ENCODE measurements around the gene BRF1.
A peak's percentile ranks its signal among the peaks of the same experiment; 100 is the strongest.

BRF1 gene

DNA sequence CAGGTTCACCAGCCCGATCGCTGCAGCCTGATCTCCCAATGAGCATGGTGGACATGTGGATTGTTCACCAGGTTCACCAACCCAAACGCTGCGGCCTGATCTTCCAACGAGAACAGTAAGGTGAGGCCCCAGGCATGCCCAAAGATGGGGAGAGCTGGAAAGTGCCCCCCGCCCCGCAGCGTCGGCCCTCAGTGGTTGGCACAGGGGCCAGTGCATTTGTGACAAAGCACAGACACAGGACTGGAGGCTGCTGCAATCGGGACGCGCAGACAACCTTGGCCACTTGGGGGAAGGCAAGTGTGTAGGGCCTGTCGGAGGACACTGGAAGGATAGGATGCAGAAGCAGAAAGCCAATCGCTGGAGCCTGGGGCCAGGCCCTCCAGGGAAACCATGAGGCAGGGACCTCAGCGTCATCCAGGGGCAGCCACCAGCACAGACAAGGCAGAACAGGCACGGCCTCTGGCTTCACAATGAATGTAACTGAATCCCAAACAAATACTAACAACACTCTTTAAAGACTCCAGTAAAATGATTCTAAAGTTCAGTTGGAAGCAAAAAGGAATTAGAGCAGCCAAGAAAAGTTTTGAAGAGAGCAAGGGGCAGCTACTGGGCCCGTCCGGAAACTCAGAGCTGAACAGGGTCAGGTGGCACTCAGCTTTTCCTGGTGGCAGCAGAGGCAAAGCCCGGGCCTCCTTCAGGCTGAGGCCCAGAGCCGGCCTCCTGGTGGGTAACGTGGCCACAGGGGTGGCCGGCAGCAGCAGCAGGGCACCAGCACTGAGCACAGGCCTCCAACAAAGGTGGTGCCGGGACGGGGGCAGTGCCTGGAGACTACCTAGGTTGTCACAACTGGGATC, 13.3 kb downstream of the BRF1 start:
- H3K27ac ChIP-seq = peak overlapping the region; percentile 9; the same call in 1 of the 2 replicates
- POLR2A ChIA-PET (ENCODE audit: low non-redundant PET) = no interaction called here
- CTCF ChIA-PET = no interaction called here
- DNase-seq (ENCODE audit: low spot score) = no peak
- TF ChIP-seq, protein P1, sequence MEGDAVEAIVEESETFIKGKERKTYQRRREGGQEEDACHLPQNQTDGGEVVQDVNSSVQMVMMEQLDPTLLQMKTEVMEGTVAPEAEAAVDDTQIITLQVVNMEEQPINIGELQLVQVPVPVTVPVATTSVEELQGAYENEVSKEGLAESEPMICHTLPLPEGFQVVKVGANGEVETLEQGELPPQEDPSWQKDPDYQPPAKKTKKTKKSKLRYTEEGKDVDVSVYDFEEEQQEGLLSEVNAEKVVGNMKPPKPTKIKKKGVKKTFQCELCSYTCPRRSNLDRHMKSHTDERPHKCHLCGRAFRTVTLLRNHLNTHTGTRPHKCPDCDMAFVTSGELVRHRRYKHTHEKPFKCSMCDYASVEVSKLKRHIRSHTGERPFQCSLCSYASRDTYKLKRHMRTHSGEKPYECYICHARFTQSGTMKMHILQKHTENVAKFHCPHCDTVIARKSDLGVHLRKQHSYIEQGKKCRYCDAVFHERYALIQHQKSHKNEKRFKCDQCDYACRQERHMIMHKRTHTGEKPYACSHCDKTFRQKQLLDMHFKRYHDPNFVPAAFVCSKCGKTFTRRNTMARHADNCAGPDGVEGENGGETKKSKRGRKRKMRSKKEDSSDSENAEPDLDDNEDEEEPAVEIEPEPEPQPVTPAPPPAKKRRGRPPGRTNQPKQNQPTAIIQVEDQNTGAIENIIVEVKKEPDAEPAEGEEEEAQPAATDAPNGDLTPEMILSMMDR (conservative IDR thresholded peaks at IDR 0.05; ENCODE audit: low read depth) = no peak

DNA sequence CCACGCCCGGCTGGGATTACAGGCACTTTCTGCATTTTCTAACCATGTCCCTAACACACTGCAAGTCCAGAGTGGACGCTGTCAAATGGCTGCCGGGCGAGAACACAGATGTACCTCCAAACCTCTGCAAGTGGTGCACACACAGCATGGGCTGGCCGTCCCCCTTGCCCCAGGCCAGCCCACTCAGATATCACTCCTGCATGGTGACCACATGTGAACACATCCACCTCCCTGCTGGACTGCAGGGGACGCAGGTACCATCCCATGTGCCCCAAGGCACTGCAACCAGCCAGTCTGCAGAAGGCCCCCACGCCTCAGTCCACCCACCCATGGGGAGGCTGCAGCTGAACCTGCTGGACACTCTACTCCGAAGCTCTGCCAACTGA, 14.0 kb downstream of the BRF1 start:
- H3K27ac ChIP-seq = no peak overlapping the region
- POLR2A ChIA-PET (ENCODE audit: low non-redundant PET) = no interaction called here
- DNase-seq (ENCODE audit: low spot score) = no peak
- TF ChIP-seq, protein P1 (conservative IDR thresholded peaks at IDR 0.05; ENCODE audit: low read depth) = no peak
- CTCF ChIA-PET = no interaction called here

DNA sequence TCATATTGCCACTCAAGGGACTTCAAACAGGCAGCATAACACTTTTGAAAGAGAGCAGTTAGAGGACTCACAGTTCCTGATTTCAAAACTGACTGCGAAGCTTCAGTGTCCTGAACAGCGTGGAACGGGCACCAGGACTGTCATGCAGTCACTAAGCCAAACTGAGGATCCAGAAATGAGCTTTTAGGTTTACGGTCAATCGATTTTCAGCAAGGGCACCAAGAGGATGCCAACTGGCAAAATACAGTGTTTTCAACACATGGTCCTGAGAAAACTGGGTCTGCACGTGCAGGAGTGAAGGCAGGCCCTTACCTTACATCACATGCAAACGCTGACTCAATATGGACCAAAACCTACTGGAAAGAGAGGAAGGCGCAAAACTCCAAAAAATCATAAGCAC, 15.6 kb downstream of the BRF1 start:
- TF ChIP-seq, protein P1 (conservative IDR thresholded peaks at IDR 0.05; ENCODE audit: low read depth) = no peak
- DNase-seq (ENCODE audit: low spot score) = no peak
- ChIA-PET CTCF (interaction anchor here (0.6 kb wide), 1 partner anchor 11 kb away, joined by 4 read pairs; no protein-coding TSS in a partner anchor), POLR2A (ENCODE audit: low non-redundant PET) (no interaction called here)
- H3K27ac ChIP-seq = no peak overlapping the region

DNA sequence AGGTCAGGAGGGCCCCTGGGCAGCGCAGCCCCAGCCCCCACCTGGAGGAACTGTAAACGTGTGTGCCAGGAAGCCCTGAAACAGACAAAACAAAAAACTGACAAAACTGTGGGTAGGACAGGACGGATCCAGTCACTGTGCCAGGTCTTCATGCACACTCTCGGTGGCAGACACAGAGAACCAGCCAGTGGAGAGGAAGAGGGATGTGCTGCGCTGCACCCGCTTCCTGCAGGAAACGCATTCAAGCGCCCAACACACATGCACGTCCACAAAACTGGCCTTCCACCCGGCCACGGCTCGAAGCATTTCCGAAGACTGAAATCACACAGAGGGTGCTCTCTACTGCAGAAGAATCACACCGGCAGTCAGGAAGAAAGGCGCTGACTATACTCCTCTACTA, 16.9 kb downstream of the BRF1 start:
- DNase-seq (ENCODE audit: low spot score) = no peak
- TF ChIP-seq, protein P1 (conservative IDR thresholded peaks at IDR 0.05; ENCODE audit: low read depth) = no peak
- no peak overlapping the region for H3K27ac ChIP-seq
- ChIA-PET CTCF (no interaction called here), POLR2A (ENCODE audit: low non-redundant PET) (no interaction called here)

DNA sequence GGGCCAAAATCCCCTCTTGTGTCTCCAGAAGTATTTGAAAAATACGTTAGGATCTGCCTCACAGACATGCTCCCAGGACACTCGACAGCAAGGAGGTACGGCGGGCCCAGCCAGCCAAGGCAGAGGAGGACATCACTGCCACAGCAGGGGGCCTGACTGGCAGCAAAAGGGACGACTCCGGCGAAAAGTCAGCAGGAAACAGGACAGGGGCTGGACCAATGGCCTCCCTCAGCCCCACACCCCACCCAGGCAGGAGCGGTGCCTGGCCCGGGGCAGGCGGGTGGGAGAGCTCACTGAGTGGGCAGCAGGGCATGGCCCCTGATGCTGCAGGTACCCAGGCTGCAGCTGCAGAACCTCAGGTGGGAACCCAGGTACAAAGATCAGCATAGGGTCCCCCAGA, 17.8 kb downstream of the BRF1 start:
- TF ChIP-seq, protein P1 (conservative IDR thresholded peaks at IDR 0.05; ENCODE audit: low read depth) = no peak
- ChIA-PET POLR2A (ENCODE audit: low non-redundant PET) (no interaction called here), CTCF (interaction anchor here (0.6 to 1.3 kb wide), 3 partner anchors 11 to 111 kb away, joined by 3 to 8 read pairs (median 3); no protein-coding TSS in a partner anchor)
- no peak overlapping the region for H3K27ac ChIP-seq
- DNase-seq (ENCODE audit: low spot score) = no peak

DNA sequence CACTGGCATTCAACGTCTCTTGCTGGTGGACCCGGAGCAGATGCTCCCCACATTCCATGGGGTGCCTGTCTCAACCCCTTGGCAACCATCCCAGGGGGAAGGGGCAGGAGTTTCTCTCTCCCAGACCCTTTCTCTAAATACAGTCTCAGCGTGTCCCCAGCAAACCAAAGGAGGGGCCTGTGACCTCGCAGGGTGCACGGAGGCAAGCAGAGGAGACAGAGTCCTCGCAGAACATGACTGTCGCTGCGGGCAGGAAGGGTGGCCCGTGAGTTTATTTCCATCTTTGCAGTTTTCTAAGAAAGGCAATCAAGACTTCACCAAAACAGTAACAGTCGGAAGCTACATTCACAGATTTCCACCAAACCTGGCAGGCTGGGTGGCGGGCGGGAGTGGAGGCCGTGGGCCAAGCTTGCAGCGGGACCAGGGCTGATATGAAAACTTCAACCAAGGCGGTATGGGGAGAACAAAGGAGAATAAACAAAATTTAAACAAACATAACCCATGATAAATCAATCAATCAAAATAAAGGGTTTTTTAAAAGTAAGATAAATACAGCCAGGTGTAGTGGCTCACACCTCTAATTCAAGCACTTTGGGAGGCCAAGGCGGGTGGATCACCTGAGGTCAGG, 18.6 kb downstream of the BRF1 start:
- CTCF ChIA-PET = interaction anchor here (0.6 to 1.3 kb wide), 7 partner anchors 11 to 191 kb away, joined by 3 to 8 read pairs (median 3); no protein-coding TSS in a partner anchor
- H3K27ac ChIP-seq = 0 out of 2 replicates have a peak overlapping the region, but pooled peaks have one; percentile 8
- POLR2A ChIA-PET (ENCODE audit: low non-redundant PET) = no interaction called here

More for the DNA sequence above, 18.6 kb downstream of the BRF1 start:
- TF ChIP-seq, protein P1 (conservative IDR thresholded peaks at IDR 0.05; ENCODE audit: low read depth) = peak; percentile 26; the same call in 1 of the 2 replicates
- DNase-seq (ENCODE audit: low spot score) = no peak

All from RWPE1 (cell line).